HepG2 (cell line): ENCODE measurements around the gene RPH3AL. TPM values are rescaled to one million over a fixed set of nuclear protein-coding genes. Genes with fewer than 3 reads are reported as not detected.

Experiments used
- ATAC-seq: fragments of 200-7000 bp; cut with Tn5 transposase; 3 replicates; pipeline ENCODE4 v1.9.1; 2020; ENCODE audit warnings: mild to moderate bottlenecking, moderate library complexity
- BruUV-seq: library from RNA; stranded (reverse); fragments of 400-500 nt; replicated peaks from 2 replicates; lab custom pipeline; 2021; lab: Mats Ljungman, UMichigan
- CTCF ChIA-PET: fragments of 300-600 bp; formaldehyde crosslinking; extraction: SDS; loops from one replicate; lab custom pipeline; 2021; ENCODE audit warnings: low total read pairs, inconsistent platforms, low intra/inter-chr PET ratio; lab: Yijun Ruan, JAX
- POLR2A ChIA-PET: fragments of 350-600 bp; sonication (Branson Sonifier 250); formaldehyde crosslinking; loops from one replicate; lab custom pipeline; 2020; ENCODE audit warnings: antibody characterized with exemption, inconsistent platforms; lab: Yijun Ruan, JAX
- DNase-seq: peaks from one replicate; pipeline ENCODE4 v3.0.0-alpha.2; 2015; ENCODE audit warnings: low spot score
- FAIRE-seq: peaks from 3 replicates; lab custom pipeline; 2011; peaks lifted over from hg19 to GRCh38; lab: Jason Lieb, UNC
- H2AFZ ChIP-seq: one replicate; pipeline ENCODE4 v1.6.1; 2011; ENCODE audit warnings: low read length, inconsistent platforms
- H3K27ac ChIP-seq: fragments of 300-600 bp; 3 replicates; pipeline ENCODE4 v1.8.0; 2011; ENCODE audit warnings: mixed run types, mild to moderate bottlenecking, mixed read lengths, low read length, inconsistent platforms; ENCODE audit not compliant: insufficient read depth; ENCODE audit errors: extremely low read length
- H3K27me3 ChIP-seq, 2 experiments: fragments of 200-600 bp in 1 of 2; 2 replicates in 1 of 2; 3 replicates in 1 of 2; pipeline versions ENCODE4 v1.6.0 to v1.8.0; 2011; ENCODE audit warnings: low read length in 2 of 2, mild to moderate bottlenecking in 2 of 2, moderate library complexity in 2 of 2, inconsistent platforms in 1 of 2; ENCODE audit not compliant: insufficient read depth in 2 of 2, control insufficient read depth in 1 of 2
- H3K36me3 ChIP-seq, 2 experiments: fragments of 200-600 bp in 1 of 2; replicated peaks in 1 of 2; 2 replicates in 1 of 2; 3 replicates in 1 of 2; pipeline versions ENCODE4 v1.5.1 to v1.8.0; 2011; ENCODE audit warnings: low read length in 2 of 2, inconsistent platforms in 1 of 2; ENCODE audit not compliant: insufficient read depth in 2 of 2, control insufficient read depth in 1 of 2
- H3K4me1 ChIP-seq: 2 replicates; pipeline ENCODE4 v1.5.1; 2012; ENCODE audit warnings: low read length, inconsistent platforms; ENCODE audit not compliant: insufficient read depth
- H3K4me2 ChIP-seq: 2 replicates; pipeline ENCODE4 v1.6.0; 2011; ENCODE audit warnings: low read depth, low read length, inconsistent platforms
- H3K4me3 ChIP-seq, 3 experiments: fragments of 200-600 bp in 1 of 3; sonication (generic), shearing (Covaris generic) in 1 of 3; replicated peaks in 1 of 3; 2 replicates each; pipeline ENCODE4 v1.5.1; 2011 to 2016; ENCODE audit warnings: low read length in 3 of 3, inconsistent platforms in 2 of 3, low read depth in 2 of 3, mild to moderate bottlenecking in 2 of 3, control low read depth in 1 of 3, mixed read lengths in 1 of 3; ENCODE audit not compliant: insufficient read depth in 1 of 3
- H3K79me2 ChIP-seq: one replicate; pipeline ENCODE4 v1.6.1; 2011; ENCODE audit warnings: low read length, inconsistent platforms; ENCODE audit not compliant: insufficient read depth
- H3K9ac ChIP-seq: 2 replicates; pipeline ENCODE4 v1.6.0; 2011; ENCODE audit warnings: mild to moderate bottlenecking, low read depth, low read length, inconsistent platforms; ENCODE audit not compliant: insufficient read depth
- H3K9me3 ChIP-seq: 2 replicates; pipeline ENCODE4 v1.5.1; 2012; ENCODE audit warnings: mild to moderate bottlenecking, low read length
- H4K20me1 ChIP-seq: 2 replicates; pipeline ENCODE4 v1.6.0; 2011; ENCODE audit warnings: inconsistent platforms, mild to moderate bottlenecking, low read length, moderate library complexity; ENCODE audit not compliant: insufficient read depth
- CBX5 ChIP-seq: sonication (generic); formaldehyde crosslinking; IDR thresholded peaks from 2 replicates; pipeline ENCODE4 v1.4.0; 2020; ENCODE audit warnings: missing genetic modification reagents, borderline replicate concordance
- CHD4 ChIP-seq: fragments of 200-600 bp; sonication (generic); IDR thresholded peaks from 2 replicates; pipeline ENCODE4 v1.7.0; 2017; ENCODE audit warnings: mild to moderate bottlenecking, low read length, borderline replicate concordance
- ELK4 ChIP-seq: sonication (generic); formaldehyde crosslinking; IDR thresholded peaks from 2 replicates; pipeline ENCODE4 v1.9.0; 2021; ENCODE audit warnings: missing genetic modification reagents, borderline replicate concordance
- NFYB ChIP-seq: sonication (generic); formaldehyde crosslinking; IDR thresholded peaks from 2 replicates; pipeline ENCODE4 v1.4.0; 2020; ENCODE audit warnings: missing genetic modification reagents
- SOX6 ChIP-seq, 2 experiments: fragments of 450-650 bp in 1 of 2; sonication (generic) in 1 of 2; formaldehyde crosslinking in 1 of 2; IDR thresholded peaks; 2 replicates each; pipeline versions ENCODE4 v1.4.0 to v1.6.1; 2017 to 2020; ENCODE audit warnings: antibody characterized with exemption in 1 of 2, mild to moderate bottlenecking in 1 of 2, missing genetic modification reagents in 1 of 2
- ZMYM2 ChIP-seq: sonication (generic); formaldehyde crosslinking; IDR thresholded peaks from 2 replicates; pipeline ENCODE4 v1.8.0; 2022; ENCODE audit warnings: mild to moderate bottlenecking, missing genetic modification reagents
- ZNF17 ChIP-seq: sonication (generic); formaldehyde crosslinking; IDR thresholded peaks from 2 replicates; pipeline ENCODE4 v1.5.0; 2020; ENCODE audit warnings: mild to moderate bottlenecking, missing genetic modification reagents
- ZNF839 ChIP-seq: sonication (generic); formaldehyde crosslinking; IDR thresholded peaks from 2 replicates; pipeline ENCODE4 v1.4.0; 2020; ENCODE audit warnings: missing genetic modification reagents, mild to moderate bottlenecking, borderline replicate concordance
- ZNF850 ChIP-seq: sonication (generic); formaldehyde crosslinking; conservative IDR thresholded peaks from 2 replicates; pipeline ENCODE4 v1.9.0; 2021; ENCODE audit warnings: mild to moderate bottlenecking, missing genetic modification reagents
- WGBS: methylation state at CpG from one replicate; pipeline ENCODE4 v1.1.6; 2017; ENCODE audit warnings: low lambda C conversion rate; 5-methylcytosine and 5-hydroxymethylcytosine counted together
- in situ Hi-C: cut with HindIII; loops from 2 replicates; pipeline ENCODE4 v1.10.0; 2017; ENCODE audit warnings: low pct_unique_long_range_greater_than_20kb; ENCODE audit not compliant: extremely low pct_ligation_motif_present
- intact Hi-C: fragments of 100-400 bp; cut with micrococcal nuclease; formaldehyde crosslinking; loops from one replicate; pipeline ENCODE4 v1.10.0; 2022; ENCODE audit not compliant: unreplicated experiment
- polyA plus RNA-seq, 8 experiments: library from polyadenylated mRNA; depleted of rRNA in 3 of 8; stranded (reverse) in 7 of 8; unstranded in 1 of 8; fragments of >200 nt; fragmentation: Illumina TruSeq in 4 of 8; extraction: Trizol in 4 of 8; gene quantifications; 2 replicates each; pipeline versions ENCODE4 v1.2.1 to v1.2.3, GENCODE V29; 2011 to 2016; ENCODE audit warnings: low read depth in 4 of 8, missing spikeins in 1 of 8, mixed read lengths in 1 of 8; ENCODE audit not compliant: insufficient read depth in 1 of 8
- total RNA-seq, 5 experiments: library from RNA; depleted of rRNA; stranded (reverse); fragments of >200 nt; fragmentation: Illumina TruSeq; extraction: Trizol; gene quantifications; 2 replicates each; pipeline ENCODE4 v1.2.3, GENCODE V29; 2016; ENCODE audit warnings: low read depth in 1 of 5

RPH3AL gene
- total and polyA plus RNA-seq, 2 of the 13 experiments (the other 11 are each of a cell fraction or from before 2014, with no cell fraction given) = 7.8 to 16.4 TPM

GRCh38 chr17:260944-261343 lies 91.7 kb downstream of the RPH3AL start:
- Histone ChIP-seq H2AFZ (no peak overlapping the region), H3K9ac (no peak overlapping the region), H3K79me2 (no peaks in the 10 kb centered on the region), H3K4me1 (no peaks in the 10 kb centered on the region), H4K20me1 (no peaks in the 10 kb centered on the region), H3K36me3 (peaks cover 6 to 21% of the 10 kb centered on the region in 2 experiments; a peak in 4 of 5 replicates), H3K27me3 (no peaks in the 10 kb centered on the region), H3K4me2 (no peak overlapping the region), H3K4me3 (no peak overlapping the region), H3K27ac (no peak overlapping the region), H3K9me3 (no peaks in the 10 kb centered on the region)
- WGBS = 81% methylated on average over 4 of the region's 4 CpGs
- no peak for DNase-seq
- ChIA-PET CTCF (no interaction called here), POLR2A (no interaction called here)
- in situ Hi-C loops (no loop called here), intact Hi-C loops (no loop called here)
- ATAC-seq = no peak
- FAIRE-seq = no peak
- no TSS peak for BruUV-seq
- TF ChIP-seq ELK4 (no peak), NFYB (CRISPR knock-in tag) (no peak), SOX6 (IDR thresholded peaks at IDR 0.05) (no peak), SOX6 (CRISPR knock-in tag; IDR thresholded peaks at IDR 0.05) (no peak), CBX5 (CRISPR knock-in tag) (no peak), ZMYM2 (CRISPR knock-in tag) (no peak), ZNF17 (CRISPR knock-in tag) (no peak), ZNF850 (CRISPR knock-in tag) (no peak), ZNF839 (CRISPR knock-in tag) (no peak), CHD4 (no peak)
